PC-9 (cell line): ENCODE data around the gene OBSCN. TPM values are rescaled to one million over a fixed set of nuclear protein-coding genes. Genes with fewer than 3 reads are reported as not detected.

Experiments used
- BruUV-seq: library from RNA; stranded (reverse); fragments of 400-500 nt; replicated peaks from 2 replicates; lab custom pipeline; 2021; lab: Mats Ljungman, UMichigan
- CTCF ChIA-PET: fragments of 300-600 bp; sonication (Branson Sonifier 250); formaldehyde crosslinking; loops from one replicate; lab custom pipeline; 2022; ENCODE audit warnings: antibody characterized with exemption; lab: Charles Lee
- POLR2A ChIA-PET: fragments of 300-600 bp; sonication (Branson Sonifier 250); formaldehyde crosslinking; loops from one replicate; lab custom pipeline; 2022; ENCODE audit warnings: antibody characterized with exemption; ENCODE audit not compliant: unreplicated experiment; lab: Charles Lee
- DNase-seq, 2 experiments: peaks; one replicate each; pipeline versions ENCODE4 v3.0.0 to v3.0.0-alpha.2; 2015 to 2022; ENCODE audit warnings: mixed read lengths in 1 of 2
- H2AFZ ChIP-seq: fragments of 200-600 bp; sonication (generic); 2 replicates; pipeline ENCODE4 v1.8.1; 2017; ENCODE audit warnings: antibody characterized with exemption
- H3F3A ChIP-seq: fragments of 200-600 bp; sonication (generic); 2 replicates; pipeline ENCODE4 v1.8.1; 2017; ENCODE audit warnings: antibody characterized with exemption, mild to moderate bottlenecking, low read depth; ENCODE audit not compliant: insufficient read depth
- H3K27ac ChIP-seq: fragments of 200-600 bp; sonication (generic); 2 replicates; pipeline ENCODE4 v1.6.1; 2016; ENCODE audit warnings: mixed run types
- H3K27me3 ChIP-seq: fragments of 200-600 bp; sonication (generic); 2 replicates; pipeline ENCODE4 v1.6.1; 2016; ENCODE audit warnings: low read depth, mixed run types; ENCODE audit not compliant: insufficient read depth
- H3K36me3 ChIP-seq: fragments of 200-600 bp; sonication (generic); 2 replicates; pipeline ENCODE4 v1.6.1; 2016; ENCODE audit warnings: low read depth, mixed run types
- H3K4me1 ChIP-seq: fragments of 200-600 bp; sonication (generic); replicated peaks from 2 replicates; pipeline ENCODE4 v1.6.1; 2016; ENCODE audit warnings: mixed run types; ENCODE audit not compliant: insufficient read depth
- H3K4me2 ChIP-seq: fragments of 200-600 bp; sonication (generic); 2 replicates; pipeline ENCODE4 v1.6.1; 2017; ENCODE audit warnings: mixed run types
- H3K4me3 ChIP-seq: fragments of 200-600 bp; sonication (generic); 2 replicates; pipeline ENCODE4 v1.6.1; 2016; ENCODE audit warnings: mixed run types
- H3K79me2 ChIP-seq: fragments of 200-600 bp; sonication (generic); 2 replicates; pipeline ENCODE4 v1.6.1; 2017; ENCODE audit warnings: low read depth, mixed run types
- H3K9me2 ChIP-seq: fragments of 200-600 bp; sonication (generic); 2 replicates; pipeline ENCODE4 v1.8.1; 2017; ENCODE audit warnings: mild to moderate bottlenecking; ENCODE audit not compliant: insufficient read depth
- H3K9me3 ChIP-seq: fragments of 200-600 bp; sonication (generic); 2 replicates; pipeline ENCODE4 v1.8.1; 2016; ENCODE audit warnings: low read depth; ENCODE audit not compliant: insufficient read depth
- H4K20me1 ChIP-seq: fragments of 200-600 bp; sonication (generic); 2 replicates; pipeline ENCODE4 v1.8.1; 2017; ENCODE audit not compliant: insufficient read depth
- EZH2 ChIP-seq: fragments of 200-600 bp; sonication (generic); IDR thresholded peaks from 2 replicates; pipeline ENCODE4 v1.8.0; 2017; ENCODE audit warnings: antibody characterized with exemption, low read depth
- intact Hi-C: fragments of 100-400 bp; cut with micrococcal nuclease; formaldehyde crosslinking; loops from one replicate; pipeline ENCODE4 v1.10.0; 2022; ENCODE audit not compliant: unreplicated experiment
- total RNA-seq: library from RNA; stranded (reverse); gene quantifications from 2 replicates; pipeline ENCODE4 v1.2.3, GENCODE V29; 2021
- TF ChIP-seq, protein P1 (sequence below): fragments of 200-600 bp; sonication (generic); conservative IDR thresholded peaks from 2 replicates; pipeline ENCODE4 v1.6.1; 2017; ENCODE audit warnings: mixed run types, antibody characterized with exemption, mild to moderate bottlenecking, moderate library complexity

The OBSCN gene
- total RNA-seq, 1 experiment from 2014 or later = 62.9 TPM

- Histone ChIP-seq H3K4me3 (no peak overlapping the region), H3K4me2 (no peak overlapping the region), H3K27ac (no peak overlapping the region), H3K27me3 (no peaks in the 10 kb centered on the region), H4K20me1 (no peaks in the 10 kb centered on the region), H3K9me3 (no peaks in the 10 kb centered on the region), H3K36me3 (no peaks in the 10 kb centered on the region), H3K79me2 (no peaks in the 10 kb centered on the region), H2AFZ (no peak overlapping the region), H3K9me2 (no peaks in the 10 kb centered on the region), H3K4me1 (no peaks in the 10 kb centered on the region), H3F3A (no peaks in the 10 kb centered on the region; the same call in 1 of the 2 replicates)
- ChIA-PET CTCF (no interaction called here), POLR2A (no interaction called here)
- no peak for DNase-seq
- intact Hi-C loops = no loop called here
- TF ChIP-seq, protein P1, sequence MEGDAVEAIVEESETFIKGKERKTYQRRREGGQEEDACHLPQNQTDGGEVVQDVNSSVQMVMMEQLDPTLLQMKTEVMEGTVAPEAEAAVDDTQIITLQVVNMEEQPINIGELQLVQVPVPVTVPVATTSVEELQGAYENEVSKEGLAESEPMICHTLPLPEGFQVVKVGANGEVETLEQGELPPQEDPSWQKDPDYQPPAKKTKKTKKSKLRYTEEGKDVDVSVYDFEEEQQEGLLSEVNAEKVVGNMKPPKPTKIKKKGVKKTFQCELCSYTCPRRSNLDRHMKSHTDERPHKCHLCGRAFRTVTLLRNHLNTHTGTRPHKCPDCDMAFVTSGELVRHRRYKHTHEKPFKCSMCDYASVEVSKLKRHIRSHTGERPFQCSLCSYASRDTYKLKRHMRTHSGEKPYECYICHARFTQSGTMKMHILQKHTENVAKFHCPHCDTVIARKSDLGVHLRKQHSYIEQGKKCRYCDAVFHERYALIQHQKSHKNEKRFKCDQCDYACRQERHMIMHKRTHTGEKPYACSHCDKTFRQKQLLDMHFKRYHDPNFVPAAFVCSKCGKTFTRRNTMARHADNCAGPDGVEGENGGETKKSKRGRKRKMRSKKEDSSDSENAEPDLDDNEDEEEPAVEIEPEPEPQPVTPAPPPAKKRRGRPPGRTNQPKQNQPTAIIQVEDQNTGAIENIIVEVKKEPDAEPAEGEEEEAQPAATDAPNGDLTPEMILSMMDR = no peak
- no peak for TF ChIP-seq EZH2
- BruUV-seq = no TSS peak
Measured at GRCh38 chr1:228272831-228273571, 65.2 kb downstream of the OBSCN start.

DNA sequence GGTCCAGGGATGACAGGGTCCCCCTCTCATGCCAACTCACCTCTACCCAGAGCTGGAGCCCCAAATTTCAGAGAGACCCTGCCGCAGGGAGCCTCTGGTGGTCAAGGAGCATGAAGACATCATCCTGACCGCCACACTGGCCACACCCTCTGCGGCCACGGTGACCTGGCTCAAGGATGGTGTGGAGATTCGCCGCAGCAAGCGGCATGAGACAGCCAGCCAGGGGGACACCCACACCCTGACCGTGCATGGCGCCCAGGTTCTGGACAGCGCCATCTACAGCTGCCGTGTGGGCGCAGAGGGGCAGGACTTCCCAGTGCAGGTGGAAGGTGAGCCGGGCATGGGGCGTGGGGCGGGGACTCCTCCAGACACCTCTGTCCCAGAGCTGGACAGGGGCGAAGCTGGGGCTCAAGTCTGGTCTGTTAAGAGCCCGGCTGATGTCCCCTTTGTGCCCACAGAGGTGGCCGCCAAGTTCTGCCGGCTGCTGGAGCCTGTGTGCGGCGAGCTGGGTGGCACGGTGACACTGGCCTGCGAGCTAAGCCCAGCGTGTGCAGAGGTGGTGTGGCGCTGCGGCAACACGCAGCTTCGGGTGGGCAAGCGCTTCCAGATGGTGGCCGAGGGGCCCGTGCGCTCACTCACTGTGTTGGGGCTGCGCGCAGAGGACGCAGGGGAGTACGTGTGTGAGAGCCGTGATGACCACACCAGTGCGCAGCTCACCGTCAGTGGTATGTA lies 66.0 kb downstream of the OBSCN start:
- Histone ChIP-seq H3K4me3 (no peak overlapping the region), H3K9me3 (no peaks in the 10 kb centered on the region), H2AFZ (no peak overlapping the region), H3K4me1 (no peaks in the 10 kb centered on the region), H3K4me2 (no peak overlapping the region), H3K27ac (no peak overlapping the region), H3K27me3 (no peaks in the 10 kb centered on the region), H3K79me2 (no peaks in the 10 kb centered on the region), H3K9me2 (no peaks in the 10 kb centered on the region), H3F3A (no peaks in the 10 kb centered on the region; the same call in 1 of the 2 replicates), H4K20me1 (no peaks in the 10 kb centered on the region), H3K36me3 (no peaks in the 10 kb centered on the region)
- intact Hi-C loops = no loop called here
- ChIA-PET POLR2A (no interaction called here), CTCF (no interaction called here)
- DNase-seq = no peak
- no TSS peak for BruUV-seq
- TF ChIP-seq, protein P1 = no peak
- TF ChIP-seq EZH2 = no peak

- no peaks in the 10 kb centered on the region for H4K20me1 ChIP-seq
- H3K79me2 ChIP-seq = no peaks in the 10 kb centered on the region
- ChIA-PET CTCF (no interaction called here), POLR2A (no interaction called here)
- BruUV-seq = no TSS peak
- H3K9me3 ChIP-seq = no peaks in the 10 kb centered on the region
- no peaks in the 10 kb centered on the region for H3K4me1 ChIP-seq
- no peaks in the 10 kb centered on the region for H3K36me3 ChIP-seq
- DNase-seq = no peak
- no peak overlapping the region for H3K4me3 ChIP-seq
- intact Hi-C loops = no loop called here
- TF ChIP-seq, protein P1 = no peak
- TF ChIP-seq EZH2 = no peak
- H3K4me2 ChIP-seq = no peak overlapping the region
- no peaks in the 10 kb centered on the region for H3K9me2 ChIP-seq
- no peak overlapping the region for H3K27ac ChIP-seq
- H3F3A ChIP-seq = no peaks in the 10 kb centered on the region; the same call in 1 of the 2 replicates
- H3K27me3 ChIP-seq = no peaks in the 10 kb centered on the region
- no peak overlapping the region for H2AFZ ChIP-seq
Measured at GRCh38 chr1:228274452-228275178, 66.8 kb downstream of the OBSCN start.
